Measurements from ENCODE around the gene MCTP1. TPM values are rescaled to one million over a fixed set of nuclear protein-coding genes. Genes with fewer than 3 reads are reported as not detected.

The MCTP1 gene
- total RNA-seq, 4 donors from 2014 or later: 5.4 to 22.1 (median 5.8) TPM

- no peaks in the 10 kb centered on the region for H3K36me3 ChIP-seq
- H3K4me3 ChIP-seq: no peak overlapping the region
- H3K27ac ChIP-seq: no peak overlapping the region
- H3K27me3 ChIP-seq: no peaks in the 10 kb centered on the region
- ATAC-seq: no peak
- intact Hi-C loops (cut with DNase I; ENCODE audit: low total_unique reads) (no loop called here), in situ Hi-C loops (cut with MboI; ENCODE audit: low sequenced_read_pairs in 4 of 4) (no loop called here)
- H3K4me1 ChIP-seq: no peaks in the 10 kb centered on the region
- no peak for DNase-seq
- TF ChIP-seq CTCF (IDR thresholded peaks at IDR 0.05 in 4 of 5, conservative IDR thresholded peaks at IDR 0.05 in 1 of 5): no peak
- TF ChIP-seq POLR2A (IDR thresholded peaks at IDR 0.05): no peak
- H3K9me3 ChIP-seq: no peaks in the 10 kb centered on the region
Measured at GRCh38 chr5:94983861-94984535, 300.9 kb downstream of the MCTP1 start.

DNA sequence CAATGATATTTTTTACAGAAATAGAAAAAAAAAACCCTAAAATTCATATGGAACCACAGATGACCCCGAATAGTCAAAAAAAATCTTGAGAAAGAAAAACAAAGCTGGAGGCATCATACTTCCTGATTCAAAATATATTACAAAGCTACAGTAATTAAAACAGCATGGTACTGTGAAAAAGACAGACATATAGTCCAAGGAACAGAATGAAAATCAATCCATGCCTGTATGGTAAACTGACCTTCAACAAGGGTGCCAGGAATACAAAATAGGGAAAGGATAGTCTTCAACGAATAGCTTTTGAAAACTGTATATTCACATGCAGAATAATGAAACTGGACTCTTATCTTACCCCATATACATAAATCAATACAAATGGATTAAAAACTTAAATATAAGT is 307.5 kb downstream of the MCTP1 start:
- no peak for ATAC-seq
- H3K4me3 ChIP-seq: no peak overlapping the region
- no peak overlapping the region for H3K27ac ChIP-seq
- no peaks in the 10 kb centered on the region for H3K27me3 ChIP-seq
- TF ChIP-seq POLR2A (IDR thresholded peaks at IDR 0.05): no peak
- TF ChIP-seq CTCF (IDR thresholded peaks at IDR 0.05 in 4 of 5, conservative IDR thresholded peaks at IDR 0.05 in 1 of 5): no peak
- H3K9me3 ChIP-seq: no peaks in the 10 kb centered on the region
- no peaks in the 10 kb centered on the region for H3K4me1 ChIP-seq
- intact Hi-C loops (cut with DNase I; ENCODE audit: low total_unique reads): no loop called here
- in situ Hi-C loops (cut with MboI; ENCODE audit: low sequenced_read_pairs in 4 of 4): no loop called here
- H3K36me3 ChIP-seq: no peaks in the 10 kb centered on the region
- no peak for DNase-seq

GRCh38 chr5:94976853-94977252 is 308.0 kb downstream of the MCTP1 start:
- Histone ChIP-seq H3K9me3 (no peaks in the 10 kb centered on the region), H3K4me1 (no peaks in the 10 kb centered on the region), H3K27me3 (no peaks in the 10 kb centered on the region), H3K27ac (no peak overlapping the region), H3K4me3 (no peak overlapping the region), H3K36me3 (no peaks in the 10 kb centered on the region)
- TF ChIP-seq POLR2A (IDR thresholded peaks at IDR 0.05): no peak
- no peak for TF ChIP-seq CTCF (IDR thresholded peaks at IDR 0.05 in 4 of 5, conservative IDR thresholded peaks at IDR 0.05 in 1 of 5)
- ATAC-seq (no peak), DNase-seq (no peak)
- intact Hi-C loops (cut with DNase I; ENCODE audit: low total_unique reads): no loop called here
- in situ Hi-C loops (cut with MboI; ENCODE audit: low sequenced_read_pairs in 4 of 4): no loop called here

GRCh38 chr5:94972268-94972667 is 312.6 kb downstream of the MCTP1 start:
- no peaks in the 10 kb centered on the region for H3K27me3 ChIP-seq
- DNase-seq (no peak), ATAC-seq (no peak)
- no peaks in the 10 kb centered on the region for H3K36me3 ChIP-seq
- no peaks in the 10 kb centered on the region for H3K9me3 ChIP-seq
- no peak overlapping the region for H3K4me3 ChIP-seq
- in situ Hi-C loops (cut with MboI; ENCODE audit: low sequenced_read_pairs in 4 of 4) (loop anchor here in 1 of 4 donors (25.0 kb wide), 1 partner anchor 265 kb away; no protein-coding TSS in a partner anchor), intact Hi-C loops (cut with DNase I; ENCODE audit: low total_unique reads) (no loop called here)
- TF ChIP-seq CTCF (IDR thresholded peaks at IDR 0.05 in 4 of 5, conservative IDR thresholded peaks at IDR 0.05 in 1 of 5) (no peak), POLR2A (IDR thresholded peaks at IDR 0.05) (no peak)
- no peak overlapping the region for H3K27ac ChIP-seq
- H3K4me1 ChIP-seq: no peaks in the 10 kb centered on the region
